ENCODE measurements around the gene SLC7A5.

The SLC7A5 gene

DNA sequence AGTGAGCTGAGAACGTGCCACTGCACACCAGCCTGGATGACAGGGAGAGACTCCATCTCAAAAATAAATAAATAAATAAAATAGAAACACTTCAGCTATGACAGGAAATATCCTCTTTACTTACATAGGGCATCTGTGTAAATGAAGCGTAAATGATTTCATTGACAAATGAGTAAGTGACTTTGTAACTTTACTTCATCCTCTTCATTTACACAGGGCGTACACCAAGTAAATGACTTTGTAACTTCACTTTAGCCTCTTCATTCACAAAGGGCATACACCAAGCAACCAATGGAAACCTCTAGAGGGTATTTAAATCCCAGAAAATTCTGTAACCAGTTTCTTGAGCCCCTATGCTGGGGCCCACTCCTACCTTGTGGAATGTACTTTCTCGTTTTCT, 87.3 kb downstream of the SLC7A5 start:
- Histone ChIP-seq H3K27me3 (no peaks in the 10 kb centered on the region), H3K4me1 (ENCODE audit: control insufficient read depth in 1 of 2, insufficient read depth in 1 of 2, low read depth in 1 of 2, low read length in 1 of 2) (peaks cover 32 to 34% of the 10 kb centered on the region in 2 experiments), H3K9me3 (no peaks in the 10 kb centered on the region), H3K27ac (no peak overlapping the region), H3K4me3 (ENCODE audit: low read depth in 1 of 2, low read length in 1 of 2) (no peak overlapping the region), H3K36me3 (no peaks in the 10 kb centered on the region)
- TF ChIP-seq, protein P1, sequence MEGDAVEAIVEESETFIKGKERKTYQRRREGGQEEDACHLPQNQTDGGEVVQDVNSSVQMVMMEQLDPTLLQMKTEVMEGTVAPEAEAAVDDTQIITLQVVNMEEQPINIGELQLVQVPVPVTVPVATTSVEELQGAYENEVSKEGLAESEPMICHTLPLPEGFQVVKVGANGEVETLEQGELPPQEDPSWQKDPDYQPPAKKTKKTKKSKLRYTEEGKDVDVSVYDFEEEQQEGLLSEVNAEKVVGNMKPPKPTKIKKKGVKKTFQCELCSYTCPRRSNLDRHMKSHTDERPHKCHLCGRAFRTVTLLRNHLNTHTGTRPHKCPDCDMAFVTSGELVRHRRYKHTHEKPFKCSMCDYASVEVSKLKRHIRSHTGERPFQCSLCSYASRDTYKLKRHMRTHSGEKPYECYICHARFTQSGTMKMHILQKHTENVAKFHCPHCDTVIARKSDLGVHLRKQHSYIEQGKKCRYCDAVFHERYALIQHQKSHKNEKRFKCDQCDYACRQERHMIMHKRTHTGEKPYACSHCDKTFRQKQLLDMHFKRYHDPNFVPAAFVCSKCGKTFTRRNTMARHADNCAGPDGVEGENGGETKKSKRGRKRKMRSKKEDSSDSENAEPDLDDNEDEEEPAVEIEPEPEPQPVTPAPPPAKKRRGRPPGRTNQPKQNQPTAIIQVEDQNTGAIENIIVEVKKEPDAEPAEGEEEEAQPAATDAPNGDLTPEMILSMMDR (IDR thresholded peaks at IDR 0.05) = no peak

DNA sequence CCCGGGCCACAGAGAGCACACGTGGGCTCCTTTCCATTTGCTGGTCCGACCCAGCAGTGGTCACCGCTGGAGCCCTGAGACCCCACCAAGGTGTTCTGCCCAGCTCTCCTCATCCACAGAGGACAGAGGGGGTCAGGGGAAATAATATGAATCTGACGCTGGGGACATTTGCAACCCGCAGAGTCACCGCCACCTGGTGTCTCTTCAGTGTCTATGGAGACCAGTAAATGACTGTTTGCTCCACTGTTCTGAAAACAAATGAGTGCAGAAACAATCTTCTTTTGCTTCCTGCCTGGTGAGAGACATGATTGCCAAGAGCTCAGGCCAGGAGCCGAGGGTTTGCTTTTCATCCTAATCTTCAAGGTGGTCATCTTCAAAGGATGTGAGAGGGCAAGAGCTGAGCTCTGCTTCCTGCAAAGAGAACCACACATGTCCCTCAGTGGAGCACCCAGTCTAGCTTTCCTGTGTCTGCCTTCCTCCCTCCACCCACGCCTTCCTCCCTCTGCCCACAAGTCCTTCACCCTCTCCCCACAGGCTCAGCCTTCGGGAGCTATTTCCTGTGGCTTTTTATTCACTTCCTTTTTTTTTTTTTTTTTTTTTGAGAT, 88.8 kb downstream of the SLC7A5 start:
- Histone ChIP-seq H3K36me3 (no peaks in the 10 kb centered on the region), H3K4me3 (ENCODE audit: low read depth in 1 of 2, low read length in 1 of 2) (no peak overlapping the region), H3K9me3 (no peaks in the 10 kb centered on the region), H3K27me3 (no peaks in the 10 kb centered on the region), H3K27ac (peak overlapping the region; percentile 50), H3K4me1 (ENCODE audit: control insufficient read depth in 1 of 2, insufficient read depth in 1 of 2, low read depth in 1 of 2, low read length in 1 of 2) (peaks cover 32 to 34% of the 10 kb centered on the region in 2 experiments)
- TF ChIP-seq, protein P1 (IDR thresholded peaks at IDR 0.05) = no peak
